DND-41 (cell line): ENCODE results near the gene KXD1.
"Not testable (repeated sequence)": the region's sequence is repeated elsewhere in the genome, so short reads cannot be mapped to it uniquely, and the experiment has no call there.

Experiments used
- ATAC-seq: fragments of 200-7000 bp; cut with Tn5 transposase; 3 replicates; pipeline ENCODE4 v1.9.1; 2021; ENCODE audit warnings: low read depth; ENCODE audit not compliant: insufficient read depth
- DNase-seq: peaks from one replicate; pipeline ENCODE4 v3.0.0-alpha.2; 2020
- H2AFZ ChIP-seq: 2 replicates; pipeline ENCODE4 v1.6.0; 2012; ENCODE audit warnings: low read depth, low read length
- H3K27ac ChIP-seq: 2 replicates; pipeline ENCODE4 v1.5.1; 2012; ENCODE audit warnings: low read length, inconsistent platforms
- H3K27me3 ChIP-seq: fragments of 200-600 bp; sonication (generic); 2 replicates; pipeline ENCODE4 v1.6.0; 2012; ENCODE audit warnings: low read length, mild to moderate bottlenecking, inconsistent platforms; ENCODE audit not compliant: insufficient read depth, poor library complexity
- H3K36me3 ChIP-seq: 2 replicates; pipeline ENCODE4 v1.5.1; 2012; ENCODE audit warnings: low read length, inconsistent platforms; ENCODE audit not compliant: insufficient read depth
- H3K4me1 ChIP-seq: 2 replicates; pipeline ENCODE4 v1.5.1; 2012; ENCODE audit warnings: mild to moderate bottlenecking, low read length; ENCODE audit not compliant: insufficient read depth
- H3K4me2 ChIP-seq: 2 replicates; pipeline ENCODE4 v1.6.0; 2012; ENCODE audit warnings: mild to moderate bottlenecking, moderate library complexity, low read length, inconsistent platforms; ENCODE audit not compliant: insufficient read depth
- H3K4me3 ChIP-seq, 2 experiments: fragments of 200-600 bp in 1 of 2; shearing (Covaris generic) in 1 of 2; 2 replicates each; pipeline ENCODE4 v1.5.1; 2012 to 2016; ENCODE audit warnings: inconsistent platforms in 2 of 2, low read length in 2 of 2, mild to moderate bottlenecking in 2 of 2, low read depth in 1 of 2, moderate library complexity in 1 of 2
- H3K79me2 ChIP-seq: 2 replicates; pipeline ENCODE4 v1.6.0; 2012; ENCODE audit warnings: low read length, inconsistent platforms; ENCODE audit not compliant: insufficient read depth
- H3K9ac ChIP-seq: 2 replicates; pipeline ENCODE4 v1.6.0; 2012; ENCODE audit warnings: low read depth, mild to moderate bottlenecking, inconsistent platforms, low read length, moderate library complexity
- H3K9me3 ChIP-seq: 2 replicates; pipeline ENCODE4 v1.5.1; 2012; ENCODE audit warnings: low read length, moderate library complexity, mild to moderate bottlenecking, inconsistent platforms; ENCODE audit not compliant: insufficient read depth, severe bottlenecking
- H4K20me1 ChIP-seq: 2 replicates; pipeline ENCODE4 v1.6.0; 2012; ENCODE audit warnings: low read length; ENCODE audit not compliant: insufficient read depth
- CTCF ChIP-seq: IDR thresholded peaks from 2 replicates; pipeline ENCODE4 v1.5.1; 2012; ENCODE audit warnings: borderline replicate concordance, low read length, moderate library complexity, mild to moderate bottlenecking; ENCODE audit not compliant: poor library complexity, severe bottlenecking; ENCODE audit errors: extremely low read depth
- EZH2 ChIP-seq: IDR thresholded peaks from 3 replicates; pipeline ENCODE4 v1.6.1; 2012; ENCODE audit warnings: borderline replicate concordance, low read depth, mild to moderate bottlenecking, moderate library complexity, low read length, inconsistent platforms; ENCODE audit not compliant: severe bottlenecking

The KXD1 gene

GRCh38 chr19:18539372-18539771, 18.3 kb upstream of the KXD1 start:
- H3K27ac ChIP-seq = no peak overlapping the region
- peaks cover 19% of the 10 kb centered on the region for H3K79me2 ChIP-seq
- H4K20me1 ChIP-seq = peaks cover 3% of the 10 kb centered on the region; the same call in 1 of the 2 replicates
- ATAC-seq = no peak
- peaks cover 20% of the 10 kb centered on the region for H3K4me1 ChIP-seq
- TF ChIP-seq EZH2 (no peak), CTCF (no peak)
- no peak for DNase-seq
- peaks cover 65% of the 10 kb centered on the region for H3K36me3 ChIP-seq
- H2AFZ ChIP-seq = no peak overlapping the region
- H3K27me3 ChIP-seq = no peaks in the 10 kb centered on the region
- no peak overlapping the region for H3K4me3 ChIP-seq
- no peak overlapping the region for H3K4me2 ChIP-seq
- H3K9ac ChIP-seq = no peak overlapping the region
- no peaks in the 10 kb centered on the region for H3K9me3 ChIP-seq

- not testable (repeated sequence) for H2AFZ ChIP-seq, H3K4me2 ChIP-seq, H3K4me3 ChIP-seq, H4K20me1 ChIP-seq, H3K27ac ChIP-seq, ATAC-seq, H3K27me3 ChIP-seq, H3K9me3 ChIP-seq, DNase-seq, H3K9ac ChIP-seq
- peaks cover 19% of the 10 kb centered on the region for H3K79me2 ChIP-seq
- H3K4me1 ChIP-seq = peaks cover 24% of the 10 kb centered on the region
- H3K36me3 ChIP-seq = peaks cover 62% of the 10 kb centered on the region
Observed at GRCh38 chr19:18540200-18540599, 17.5 kb upstream of the KXD1 start.

GRCh38 chr19:18541258-18541991, 16.2 kb upstream of the KXD1 start:
- Histone ChIP-seq H3K79me2 (peaks cover 19% of the 10 kb centered on the region), H3K9ac (peak overlapping the region; percentile 63; the same call in 1 of the 2 replicates), H3K27ac (no peak overlapping the region), H3K9me3 (no peaks in the 10 kb centered on the region), H2AFZ (no peak overlapping the region), H3K4me3 (peak overlapping the region in 1 of 2 experiments; percentile 83; a peak in 1 of 4 replicates), H3K4me2 (peak overlapping the region; percentile 95), H3K4me1 (peaks cover 24% of the 10 kb centered on the region), H3K36me3 (peaks cover 50% of the 10 kb centered on the region), H3K27me3 (no peaks in the 10 kb centered on the region), H4K20me1 (no peaks in the 10 kb centered on the region)
- no peak for TF ChIP-seq CTCF
- no peak for TF ChIP-seq EZH2
- ATAC-seq (no peak), DNase-seq (no peak)

- H3K79me2 ChIP-seq = peaks cover 19% of the 10 kb centered on the region
- peak overlapping the region; percentile 95 for H3K4me2 ChIP-seq
- H2AFZ ChIP-seq = peak overlapping the region; percentile 58; the same call in 1 of the 2 replicates
- peaks cover 24% of the 10 kb centered on the region for H3K4me1 ChIP-seq
- H3K36me3 ChIP-seq = peaks cover 42% of the 10 kb centered on the region
- TF ChIP-seq CTCF = no peak
- DNase-seq = no peak
- H3K27ac ChIP-seq = peak overlapping the region; percentile 72
- H4K20me1 ChIP-seq = no peaks in the 10 kb centered on the region
- H3K4me3 ChIP-seq = peak overlapping the region; percentile 37 to 83; a peak in 3 of 4 replicates
- ATAC-seq = peak; percentile 13
- peak overlapping the region; percentile 63 for H3K9ac ChIP-seq
- H3K9me3 ChIP-seq = no peaks in the 10 kb centered on the region
- no peaks in the 10 kb centered on the region for H3K27me3 ChIP-seq
Observed at GRCh38 chr19:18541992-18542940, 15.4 kb upstream of the KXD1 start.
